Tibial nerve (tissue), 4 donors: ENCODE results near the gene OCEL1.

Experiments
- CTCF ChIP-seq, 5 experiments: fragments of 200-600 bp in 3 of 5; fragments of 450-650 bp in 2 of 5; sonication (generic) in 3 of 5; IDR thresholded peaks; one replicate each; pipeline ENCODE4 v1.5.1; 2016 to 2019; ENCODE audit warnings: antibody characterized with exemption in 5 of 5, mild to moderate bottlenecking in 3 of 5, moderate library complexity in 2 of 5
- EP300 ChIP-seq, 2 donors: sonication (generic); formaldehyde crosslinking; IDR thresholded peaks; one replicate each; pipeline ENCODE4 v1.6.1; 2017; ENCODE audit warnings: antibody characterized with exemption in 2 of 2, mild to moderate bottlenecking in 1 of 2

- TF ChIP-seq CTCF (IDR thresholded peaks at IDR 0.05) (no peak), EP300 (IDR thresholded peaks at IDR 0.05) (no peak)
These were observed 973 bp upstream of the OCEL1 start for GRCh38 chr19:17225053-17225452.
